ENCODE data around the gene TANC1.

The TANC1 gene

DNA sequence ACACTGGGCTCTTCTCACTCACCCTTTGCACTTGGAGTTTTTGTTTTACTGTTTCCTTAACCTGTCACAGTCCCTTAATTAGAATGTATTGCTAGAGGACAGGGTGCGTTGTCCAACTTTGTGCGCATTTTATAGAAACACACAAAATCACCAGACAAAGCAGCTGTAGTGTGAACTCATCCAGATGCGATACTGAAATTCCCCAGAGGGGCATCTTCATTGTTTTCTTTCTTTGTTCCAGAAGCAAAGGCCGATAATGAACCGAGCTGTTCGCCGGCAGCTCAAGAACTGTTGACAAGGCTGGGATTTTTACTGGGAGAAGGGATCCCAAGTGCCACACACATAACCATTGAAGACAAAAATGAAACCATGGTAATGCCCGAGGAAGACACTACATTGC is 180.5 kb downstream of the TANC1 start:
- no peak for DNase-seq

DNA sequence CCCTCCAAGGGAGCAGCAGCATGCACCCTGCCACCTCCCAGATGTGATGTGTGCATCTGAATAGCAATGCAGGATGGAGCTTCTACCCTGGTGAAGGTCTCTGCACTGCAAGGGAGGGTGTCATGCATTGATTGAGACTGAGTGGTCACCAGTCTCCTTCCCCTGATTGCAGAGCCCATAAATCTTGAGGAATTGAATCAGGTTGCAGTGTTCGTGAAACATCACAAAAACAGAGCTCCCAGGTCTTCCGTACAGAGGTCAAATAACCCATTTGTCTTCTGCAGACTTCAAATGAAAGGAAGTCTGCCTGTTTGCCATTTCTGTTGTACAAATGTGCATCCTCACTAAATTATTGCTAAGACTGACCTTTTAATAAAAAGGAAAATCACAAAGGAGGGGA is 181.3 kb downstream of the TANC1 start:
- no peak for DNase-seq

DNA sequence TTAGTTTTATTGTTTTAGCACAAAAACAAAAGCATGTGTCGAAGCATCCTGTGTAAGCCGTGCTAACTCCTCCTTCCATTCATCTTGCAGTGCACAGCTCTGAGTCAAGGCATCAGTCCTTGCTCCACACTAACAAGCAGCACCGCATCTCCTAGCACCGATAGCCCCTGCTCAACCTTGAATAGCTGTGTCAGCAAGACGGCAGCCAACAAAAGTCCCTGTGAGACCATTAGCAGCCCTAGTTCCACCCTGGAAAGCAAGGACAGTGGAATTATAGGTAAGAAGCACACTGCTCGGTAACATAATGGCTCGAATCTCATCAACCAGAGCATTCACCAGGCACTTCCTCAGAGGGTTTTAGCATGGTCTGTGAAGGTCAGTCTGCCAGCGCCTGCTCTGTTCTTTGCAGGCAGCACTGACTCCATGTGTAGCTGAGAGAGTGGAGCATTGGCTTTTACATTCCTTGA is 181.9 kb downstream of the TANC1 start:
- DNase-seq = no peak

- no peak for DNase-seq
Measured at GRCh38 chr2:159151198-159152127, 183.0 kb downstream of the TANC1 start.

GRCh38 chr2:159152128-159152778 is 183.8 kb downstream of the TANC1 start:
- DNase-seq = no peak

- no peak for DNase-seq
Measured at GRCh38 chr2:159153063-159153462, 184.6 kb downstream of the TANC1 start.

DNA sequence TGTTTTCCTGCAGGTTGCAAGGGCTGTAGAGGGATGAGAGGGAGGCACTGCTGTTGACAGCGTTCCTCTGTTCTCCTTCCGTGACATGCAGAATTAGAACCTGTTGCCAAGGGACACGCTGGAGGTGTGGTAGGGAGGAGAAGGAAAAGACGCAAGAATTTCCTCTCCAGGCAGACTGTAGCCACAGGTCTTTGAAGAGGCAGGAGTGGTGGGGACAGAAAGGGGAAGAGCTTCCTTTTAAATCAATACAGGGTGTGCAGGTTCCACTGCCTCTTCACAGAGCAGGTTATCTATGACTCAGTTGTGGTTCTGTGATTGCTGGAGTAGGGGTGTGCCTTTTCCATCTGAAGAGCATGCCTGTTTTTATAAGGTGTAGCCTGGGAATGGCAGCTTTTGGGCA is 185.0 kb downstream of the TANC1 start:
- DNase-seq = no peak

DNA sequence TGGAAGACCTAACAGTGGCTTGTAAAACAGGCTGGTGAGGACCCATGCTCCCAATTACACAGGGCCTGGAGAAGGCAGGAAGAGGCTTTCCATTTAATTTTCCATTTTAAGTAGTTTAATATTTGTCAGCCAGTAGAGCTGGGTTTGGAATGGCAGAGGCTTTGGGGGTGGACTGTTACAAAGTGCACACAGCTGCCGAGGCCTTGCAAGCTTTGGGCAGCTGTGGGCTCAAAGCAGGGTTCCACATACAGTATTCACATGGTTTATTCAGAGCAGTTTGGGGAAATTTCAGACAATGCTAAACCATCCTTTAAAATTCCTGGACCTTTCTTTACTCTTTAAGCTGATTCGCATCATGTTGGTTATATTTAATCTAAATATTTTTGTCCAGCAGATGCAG is 185.5 kb downstream of the TANC1 start:
- no peak for DNase-seq

DNA sequence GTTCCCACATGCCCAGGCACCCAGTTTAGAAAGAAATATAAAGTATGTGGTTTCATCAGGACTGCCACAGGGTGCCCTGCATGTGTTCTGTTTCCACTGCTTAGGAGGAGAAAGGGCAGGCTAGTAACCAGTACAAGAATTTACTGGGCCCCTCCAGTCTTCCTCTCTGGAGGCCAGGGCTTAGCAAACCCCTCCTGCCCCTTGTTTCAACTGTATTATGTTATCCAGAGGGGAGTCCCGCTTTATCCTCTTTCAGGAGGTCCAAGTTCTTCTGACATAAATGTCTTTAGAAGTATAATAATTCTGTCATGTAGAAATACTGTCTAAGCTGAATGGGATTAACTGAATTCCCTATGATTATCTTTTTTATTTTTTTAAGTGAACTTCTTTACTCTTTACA is 185.9 kb downstream of the TANC1 start:
- no peak for DNase-seq

DNA sequence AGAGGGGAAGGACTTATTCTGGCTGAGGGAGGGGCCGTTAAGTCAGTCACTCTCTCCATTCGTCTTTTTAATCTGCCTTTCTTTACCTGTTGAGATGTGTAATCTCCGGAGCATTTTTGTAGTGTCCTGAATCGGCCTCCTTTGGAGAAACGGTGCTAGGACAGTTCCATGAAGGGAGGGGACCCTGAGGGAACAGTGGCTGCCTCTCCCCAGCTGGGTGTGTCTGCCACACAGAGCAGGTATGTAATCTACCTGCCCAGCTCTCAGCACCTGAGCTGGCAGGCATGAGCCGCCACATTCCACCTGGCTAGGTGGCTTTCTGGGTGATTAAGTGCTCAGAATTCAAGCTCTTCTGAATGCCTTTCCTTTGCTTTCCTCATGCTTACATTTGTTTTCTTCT is 186.9 kb downstream of the TANC1 start:
- no peak for DNase-seq

DNA sequence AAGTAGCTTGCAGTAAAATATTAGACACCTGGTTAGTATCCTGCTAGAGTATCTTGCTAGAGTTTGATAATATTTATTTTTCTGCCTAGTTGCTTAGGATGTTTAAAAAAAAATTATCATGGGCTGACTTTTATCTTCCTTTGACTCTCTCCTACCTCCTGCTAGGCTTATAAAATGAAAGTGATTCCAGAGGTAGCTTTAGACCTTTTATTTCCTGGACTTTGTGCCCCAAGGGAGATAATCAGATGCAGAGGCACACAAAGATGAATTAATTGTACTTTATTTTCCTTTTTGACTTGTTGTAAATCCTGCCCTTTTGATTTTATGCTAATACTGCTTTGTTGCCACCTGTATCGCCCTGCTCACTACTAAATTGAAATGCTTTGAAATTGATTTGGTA is 187.4 kb downstream of the TANC1 start:
- no peak for DNase-seq

- no peak for DNase-seq
Measured at GRCh38 chr2:159156834-159157233, 188.4 kb downstream of the TANC1 start.

DNA sequence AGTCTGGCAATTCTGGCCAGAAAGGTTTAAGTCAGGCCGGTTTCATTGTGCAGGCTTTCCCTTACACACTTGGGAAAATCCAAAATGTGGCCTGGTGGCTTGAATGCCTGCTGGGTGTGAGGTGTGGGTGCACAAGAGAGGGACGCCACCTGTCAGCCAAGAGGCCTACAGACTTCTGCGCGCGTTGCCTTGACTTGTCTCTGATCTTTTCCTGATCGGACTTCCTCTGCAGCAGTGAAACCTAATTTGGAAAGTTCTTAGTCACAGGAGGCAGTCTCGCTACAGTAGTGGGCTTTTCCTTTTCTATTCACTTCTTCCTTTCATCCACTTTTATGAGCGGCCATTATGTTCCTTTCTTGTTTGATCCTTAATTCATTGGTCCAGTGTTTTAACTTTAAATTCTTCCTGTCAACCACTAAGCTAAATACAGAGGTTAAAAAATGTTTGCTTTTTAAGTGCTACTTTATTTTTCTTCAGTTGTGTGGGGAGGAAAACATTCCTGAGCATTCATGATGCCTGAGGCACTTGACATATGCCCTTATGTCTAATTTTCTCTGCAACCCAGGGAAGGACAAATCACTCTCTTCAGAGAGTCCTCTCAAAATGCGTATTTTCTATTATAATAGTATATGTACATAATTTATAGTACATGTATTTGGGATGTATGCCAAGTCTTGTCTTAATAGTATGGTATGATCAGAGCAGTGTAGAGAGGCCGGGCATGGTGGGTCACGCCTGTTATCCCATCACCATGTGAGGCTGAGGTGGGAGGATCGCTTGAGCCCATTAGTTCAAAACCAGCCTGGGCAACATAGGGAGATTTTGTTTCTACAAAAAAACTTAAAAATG is 189.1 kb downstream of the TANC1 start:
- DNase-seq = no peak

DNA sequence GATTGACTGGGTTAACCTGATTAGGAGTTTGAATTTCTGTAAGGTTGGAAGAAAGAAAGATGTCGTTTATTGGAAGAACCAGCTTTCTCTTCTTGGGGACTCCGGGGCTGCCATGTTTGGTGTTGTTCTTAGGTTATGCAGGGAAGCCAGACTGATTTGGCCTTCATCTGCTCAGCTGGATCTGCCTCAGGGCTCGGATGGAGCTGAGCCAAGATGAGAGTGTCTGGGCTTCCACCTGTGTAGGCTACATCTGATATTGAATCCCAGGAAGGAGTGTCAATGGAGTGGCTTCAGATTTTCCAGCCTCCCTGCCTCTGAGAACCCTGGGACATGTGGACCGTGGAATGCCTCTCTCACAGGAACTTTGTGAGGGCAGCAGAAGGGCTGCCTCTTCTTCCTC is 192.0 kb downstream of the TANC1 start:
- no peak for DNase-seq

DNA sequence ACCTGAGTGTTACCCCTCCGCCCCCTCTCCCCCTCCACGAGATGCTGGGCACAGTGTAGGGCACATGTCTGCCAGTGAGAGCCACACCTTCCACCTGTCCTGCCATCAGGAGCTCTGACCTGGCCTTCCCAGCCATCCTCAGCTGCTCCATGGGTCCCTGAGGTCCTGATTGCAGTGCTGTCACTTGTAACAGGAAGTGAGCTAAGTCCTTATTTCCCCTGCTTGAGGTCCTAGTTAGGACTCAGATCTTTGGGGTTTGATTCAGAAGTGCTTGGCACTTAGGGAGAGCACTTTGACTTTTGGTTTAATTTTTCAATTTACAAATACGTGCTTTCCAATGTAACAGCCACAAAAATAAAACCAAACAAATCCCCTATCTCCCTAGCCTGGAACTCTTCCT is 192.5 kb downstream of the TANC1 start:
- no peak for DNase-seq

GRCh38 chr2:159163930-159164329 is 195.5 kb downstream of the TANC1 start:
- no peak for DNase-seq

GRCh38 chr2:159164457-159164911 is 196.0 kb downstream of the TANC1 start:
- DNase-seq = no peak

- no peak for DNase-seq
Measured at GRCh38 chr2:159165048-159165447, 196.6 kb downstream of the TANC1 start.

DNA sequence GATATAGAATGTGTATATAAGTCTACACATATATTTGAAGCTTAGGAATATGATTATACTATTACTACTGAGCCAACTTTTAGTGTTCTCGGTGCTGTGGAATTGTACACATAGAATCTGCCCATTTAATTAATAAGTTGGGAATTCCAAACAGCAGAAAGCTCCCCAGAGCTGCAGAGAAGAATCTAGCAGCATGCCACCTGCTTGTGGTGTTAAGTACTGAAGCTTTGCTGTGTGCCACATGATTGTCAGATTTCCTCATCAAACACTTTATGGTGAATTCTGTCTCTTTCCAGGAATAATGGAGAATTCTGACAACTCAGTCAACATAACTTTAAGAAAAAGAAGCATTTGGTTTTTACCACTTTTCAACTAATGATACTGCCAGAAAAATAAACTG is 200.3 kb downstream of the TANC1 start:
- no peak for DNase-seq

GRCh38 chr2:159169187-159169586 is 200.7 kb downstream of the TANC1 start:
- DNase-seq = no peak

- DNase-seq = no peak
Measured at GRCh38 chr2:159172403-159172802, 204.0 kb downstream of the TANC1 start.

DNA sequence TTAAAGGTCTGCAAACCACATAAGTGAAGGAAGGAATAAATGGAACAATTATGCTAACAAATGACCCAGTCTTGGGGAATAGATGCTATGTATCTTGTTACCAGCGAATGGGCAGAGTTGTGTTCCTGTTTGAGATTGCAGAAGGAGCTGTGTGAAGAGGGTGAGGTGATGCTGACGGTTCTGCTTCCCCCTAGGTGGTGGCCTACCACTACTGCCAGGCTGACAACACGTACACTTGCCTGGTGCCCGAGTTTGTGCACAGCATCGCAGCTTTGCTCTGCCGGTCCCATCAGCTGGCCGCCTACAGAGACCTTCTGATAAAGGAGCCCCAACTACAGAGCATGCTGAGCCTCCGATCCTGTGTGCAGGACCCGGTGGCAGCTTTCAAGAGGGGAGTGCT is 206.3 kb downstream of the TANC1 start:
- DNase-seq = no peak

- DNase-seq = no peak
Measured at GRCh38 chr2:159175182-159175581, 206.7 kb downstream of the TANC1 start.
